ENCODE data around the gene KRTAP6-1.

DNA sequence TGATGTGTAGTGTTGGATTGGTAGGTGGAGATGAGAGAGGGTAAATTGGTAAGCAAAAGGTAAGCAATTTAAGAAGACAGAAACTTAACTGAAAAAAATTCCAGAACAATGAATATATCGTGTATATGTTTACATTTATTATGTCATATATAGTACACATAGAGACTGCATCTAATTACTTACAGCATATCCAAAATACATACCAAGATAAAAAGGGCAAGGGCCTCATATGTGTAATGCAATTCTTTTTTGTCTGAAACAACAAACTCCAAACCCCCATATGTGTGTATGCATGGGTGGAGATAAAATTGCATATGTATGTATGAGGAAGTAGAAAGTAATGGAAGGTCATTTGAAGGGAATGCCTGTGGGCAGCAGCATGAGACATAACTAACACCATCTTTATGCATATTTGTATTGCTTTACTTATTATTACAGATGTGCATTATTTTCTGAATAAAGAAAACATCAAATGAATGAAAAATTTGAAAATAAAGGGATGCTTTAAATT, 33.2 kb upstream of the KRTAP6-1 start:
- TF ChIP-seq EZH2phosphoT487 (IDR thresholded peaks at IDR 0.05; ENCODE audit: borderline replicate concordance, low read depth, low read length), result no peak
- TF ChIP-seq, protein P1, sequence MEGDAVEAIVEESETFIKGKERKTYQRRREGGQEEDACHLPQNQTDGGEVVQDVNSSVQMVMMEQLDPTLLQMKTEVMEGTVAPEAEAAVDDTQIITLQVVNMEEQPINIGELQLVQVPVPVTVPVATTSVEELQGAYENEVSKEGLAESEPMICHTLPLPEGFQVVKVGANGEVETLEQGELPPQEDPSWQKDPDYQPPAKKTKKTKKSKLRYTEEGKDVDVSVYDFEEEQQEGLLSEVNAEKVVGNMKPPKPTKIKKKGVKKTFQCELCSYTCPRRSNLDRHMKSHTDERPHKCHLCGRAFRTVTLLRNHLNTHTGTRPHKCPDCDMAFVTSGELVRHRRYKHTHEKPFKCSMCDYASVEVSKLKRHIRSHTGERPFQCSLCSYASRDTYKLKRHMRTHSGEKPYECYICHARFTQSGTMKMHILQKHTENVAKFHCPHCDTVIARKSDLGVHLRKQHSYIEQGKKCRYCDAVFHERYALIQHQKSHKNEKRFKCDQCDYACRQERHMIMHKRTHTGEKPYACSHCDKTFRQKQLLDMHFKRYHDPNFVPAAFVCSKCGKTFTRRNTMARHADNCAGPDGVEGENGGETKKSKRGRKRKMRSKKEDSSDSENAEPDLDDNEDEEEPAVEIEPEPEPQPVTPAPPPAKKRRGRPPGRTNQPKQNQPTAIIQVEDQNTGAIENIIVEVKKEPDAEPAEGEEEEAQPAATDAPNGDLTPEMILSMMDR (conservative IDR thresholded peaks at IDR 0.05; ENCODE audit: low read length), result no peak
